Ishikawa (cell line): ENCODE results near the gene BPHL.

Source experiments
- CEBPB ChIP-seq: IDR thresholded peaks from 2 replicates; pipeline ENCODE4 v1.6.1; 2012
- CREB1 ChIP-seq: IDR thresholded peaks from 2 replicates; pipeline ENCODE4 v1.6.1; 2012; ENCODE audit warnings: low read depth
- EP300 ChIP-seq: IDR thresholded peaks from 2 replicates; pipeline ENCODE4 v1.6.1; 2012; ENCODE audit warnings: borderline replicate concordance
- FOXM1 ChIP-seq: IDR thresholded peaks from 2 replicates; pipeline ENCODE4 v1.6.1; 2012; ENCODE audit warnings: low read depth, borderline replicate concordance
- NFIC ChIP-seq: IDR thresholded peaks from 2 replicates; pipeline ENCODE4 v1.6.1; 2012
- TAF1 ChIP-seq: IDR thresholded peaks from 2 replicates; pipeline ENCODE4 v1.6.1; 2012; ENCODE audit warnings: low read depth, mild to moderate bottlenecking
- TCF12 ChIP-seq: IDR thresholded peaks from 2 replicates; pipeline ENCODE4 v1.6.1; 2012; ENCODE audit warnings: low read depth
- TEAD4 ChIP-seq: IDR thresholded peaks from 2 replicates; pipeline ENCODE4 v1.6.1; 2012
- TF ChIP-seq, protein P1 (sequence below): IDR thresholded peaks from 2 replicates; pipeline ENCODE4 v1.6.1; 2012
- TF ChIP-seq, protein P2 (sequence below): IDR thresholded peaks from 2 replicates; pipeline ENCODE4 v1.6.1; 2012; ENCODE audit warnings: low read depth, mild to moderate bottlenecking

DNA sequence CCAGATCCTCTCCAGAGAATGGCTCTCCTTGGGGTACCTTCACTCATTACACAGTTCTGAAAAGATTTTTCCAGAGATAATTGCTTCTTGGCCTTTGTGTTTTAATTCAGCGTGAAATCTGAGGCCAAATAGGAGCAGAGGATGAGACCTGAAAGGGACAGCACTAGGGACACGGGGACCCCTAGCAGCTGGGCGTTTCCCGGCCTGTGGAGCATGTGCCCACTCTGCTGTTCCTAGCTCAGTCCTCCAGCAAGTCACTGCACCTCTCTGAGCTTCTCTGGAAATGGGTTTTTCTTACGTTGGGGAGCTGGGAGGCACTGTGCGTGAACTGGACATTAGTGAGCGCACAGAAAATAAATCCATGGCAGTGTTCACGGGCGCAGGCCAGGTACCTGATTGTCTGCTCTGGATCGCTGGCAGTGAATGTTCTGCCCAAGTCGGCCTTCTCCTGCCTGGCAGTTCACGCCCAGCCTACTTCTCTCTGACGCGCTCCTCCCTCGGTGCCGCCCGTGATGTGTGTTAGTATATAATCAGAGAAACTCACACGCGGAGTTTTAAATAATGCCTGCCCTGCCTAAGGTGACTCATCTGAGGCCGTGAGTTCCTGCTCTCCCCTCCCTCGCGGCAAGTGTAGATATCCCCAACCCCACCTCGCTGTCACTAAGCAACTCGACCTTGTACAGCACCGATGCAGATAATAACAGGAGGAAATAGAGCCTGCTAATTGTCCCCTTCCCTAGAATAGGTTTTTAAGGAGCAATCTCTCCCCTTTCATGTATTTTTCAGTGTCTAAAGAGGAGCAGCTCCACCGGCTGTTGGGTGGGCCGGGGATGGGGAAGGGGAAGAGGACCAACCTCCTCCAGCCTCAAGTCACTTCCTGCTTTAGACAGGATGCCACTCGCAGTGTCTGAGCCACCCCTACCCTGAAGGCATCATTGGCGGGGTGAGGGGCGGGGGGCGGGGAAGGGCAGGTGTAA, 41.6 kb downstream of the BPHL start:
- TF ChIP-seq EP300 (no peak), TEAD4 (no peak), CEBPB (no peak), CREB1 (no peak), TAF1 (no peak), NFIC (no peak), FOXM1 (peak; percentile 44; the same call in 1 of the 2 replicates), TCF12 (no peak)
- TF ChIP-seq, protein P1, sequence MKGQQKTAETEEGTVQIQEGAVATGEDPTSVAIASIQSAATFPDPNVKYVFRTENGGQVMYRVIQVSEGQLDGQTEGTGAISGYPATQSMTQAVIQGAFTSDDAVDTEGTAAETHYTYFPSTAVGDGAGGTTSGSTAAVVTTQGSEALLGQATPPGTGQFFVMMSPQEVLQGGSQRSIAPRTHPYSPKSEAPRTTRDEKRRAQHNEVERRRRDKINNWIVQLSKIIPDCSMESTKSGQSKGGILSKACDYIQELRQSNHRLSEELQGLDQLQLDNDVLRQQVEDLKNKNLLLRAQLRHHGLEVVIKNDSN: no peak
- TF ChIP-seq, protein P2, sequence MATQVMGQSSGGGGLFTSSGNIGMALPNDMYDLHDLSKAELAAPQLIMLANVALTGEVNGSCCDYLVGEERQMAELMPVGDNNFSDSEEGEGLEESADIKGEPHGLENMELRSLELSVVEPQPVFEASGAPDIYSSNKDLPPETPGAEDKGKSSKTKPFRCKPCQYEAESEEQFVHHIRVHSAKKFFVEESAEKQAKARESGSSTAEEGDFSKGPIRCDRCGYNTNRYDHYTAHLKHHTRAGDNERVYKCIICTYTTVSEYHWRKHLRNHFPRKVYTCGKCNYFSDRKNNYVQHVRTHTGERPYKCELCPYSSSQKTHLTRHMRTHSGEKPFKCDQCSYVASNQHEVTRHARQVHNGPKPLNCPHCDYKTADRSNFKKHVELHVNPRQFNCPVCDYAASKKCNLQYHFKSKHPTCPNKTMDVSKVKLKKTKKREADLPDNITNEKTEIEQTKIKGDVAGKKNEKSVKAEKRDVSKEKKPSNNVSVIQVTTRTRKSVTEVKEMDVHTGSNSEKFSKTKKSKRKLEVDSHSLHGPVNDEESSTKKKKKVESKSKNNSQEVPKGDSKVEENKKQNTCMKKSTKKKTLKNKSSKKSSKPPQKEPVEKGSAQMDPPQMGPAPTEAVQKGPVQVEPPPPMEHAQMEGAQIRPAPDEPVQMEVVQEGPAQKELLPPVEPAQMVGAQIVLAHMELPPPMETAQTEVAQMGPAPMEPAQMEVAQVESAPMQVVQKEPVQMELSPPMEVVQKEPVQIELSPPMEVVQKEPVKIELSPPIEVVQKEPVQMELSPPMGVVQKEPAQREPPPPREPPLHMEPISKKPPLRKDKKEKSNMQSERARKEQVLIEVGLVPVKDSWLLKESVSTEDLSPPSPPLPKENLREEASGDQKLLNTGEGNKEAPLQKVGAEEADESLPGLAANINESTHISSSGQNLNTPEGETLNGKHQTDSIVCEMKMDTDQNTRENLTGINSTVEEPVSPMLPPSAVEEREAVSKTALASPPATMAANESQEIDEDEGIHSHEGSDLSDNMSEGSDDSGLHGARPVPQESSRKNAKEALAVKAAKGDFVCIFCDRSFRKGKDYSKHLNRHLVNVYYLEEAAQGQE: no peak
